HG02973 (cell line): ENCODE data around the gene NCOR2.

ENCODE experiments used
- ATAC-seq: cut with Tn5 transposase; IDR thresholded peaks from one replicate; pipeline ENCODE4 v1.9.1; 2021; ENCODE audit warnings: moderate library complexity; ENCODE audit not compliant: unreplicated experiment

NCOR2 gene

DNA sequence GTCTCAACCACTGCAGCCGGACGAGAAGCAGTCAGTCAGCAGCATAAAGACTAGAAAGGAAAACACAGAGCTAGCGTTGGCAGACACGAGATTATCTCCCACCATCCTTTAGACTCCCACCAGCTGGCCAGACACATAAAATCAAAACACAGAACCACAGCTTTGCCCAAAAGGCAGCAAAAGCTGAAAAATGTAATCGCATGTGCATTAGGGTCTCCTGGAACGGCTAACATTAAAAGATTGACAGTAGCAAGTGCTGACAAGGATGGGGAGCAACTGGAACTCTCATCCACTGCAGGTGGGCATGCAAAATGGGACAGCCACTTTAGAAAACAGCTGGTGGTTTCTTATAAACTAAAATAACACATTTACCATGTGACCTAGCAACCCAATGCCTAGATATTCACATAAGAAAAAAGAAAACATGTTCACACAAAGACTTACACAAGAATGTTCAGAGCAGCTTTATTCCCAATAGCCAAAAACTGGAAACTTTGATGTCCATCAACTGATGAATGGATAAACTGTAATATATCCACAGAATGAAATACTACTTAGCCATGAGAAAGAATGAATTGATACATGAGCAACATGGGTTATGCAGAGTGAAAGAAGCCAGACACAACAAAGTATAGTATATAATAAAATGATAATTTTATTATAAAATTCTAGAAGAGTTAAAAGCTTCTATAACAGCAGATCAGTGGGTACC is 37.7 kb downstream of the NCOR2 start:
- no peak for ATAC-seq

DNA sequence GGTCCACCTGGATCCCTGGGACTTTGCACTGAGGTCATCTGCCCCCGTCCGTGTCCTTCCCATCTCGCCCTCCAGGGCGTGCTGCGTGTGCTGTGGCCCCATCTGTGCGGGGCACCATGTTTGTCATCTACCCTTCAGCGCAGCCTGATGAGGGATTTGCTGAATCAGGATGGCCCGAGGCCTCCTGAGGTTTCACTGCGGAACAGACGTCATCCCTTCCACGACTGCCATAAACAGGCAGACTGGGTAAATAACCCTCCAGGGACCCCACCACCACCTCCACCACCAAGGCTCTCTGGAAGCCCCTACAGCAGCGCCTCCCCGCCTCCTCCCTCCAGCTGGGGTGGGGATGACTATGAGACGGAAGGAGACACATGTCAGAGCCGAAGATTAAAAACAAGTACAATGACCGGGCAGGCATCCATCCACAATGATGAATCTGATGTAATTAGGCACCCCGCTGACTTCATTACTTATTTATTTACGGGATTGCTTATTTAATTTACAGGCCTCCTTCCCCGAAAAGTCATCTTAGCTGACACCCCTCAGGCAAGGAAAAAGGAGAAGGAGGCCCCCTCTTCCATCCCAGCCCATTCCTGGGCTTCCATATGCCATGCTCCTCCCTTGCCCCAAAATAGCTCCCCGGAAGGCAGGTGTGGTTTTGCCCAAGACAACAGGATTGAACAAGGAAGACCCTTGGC is 39.4 kb downstream of the NCOR2 start:
- ATAC-seq = no peak

DNA sequence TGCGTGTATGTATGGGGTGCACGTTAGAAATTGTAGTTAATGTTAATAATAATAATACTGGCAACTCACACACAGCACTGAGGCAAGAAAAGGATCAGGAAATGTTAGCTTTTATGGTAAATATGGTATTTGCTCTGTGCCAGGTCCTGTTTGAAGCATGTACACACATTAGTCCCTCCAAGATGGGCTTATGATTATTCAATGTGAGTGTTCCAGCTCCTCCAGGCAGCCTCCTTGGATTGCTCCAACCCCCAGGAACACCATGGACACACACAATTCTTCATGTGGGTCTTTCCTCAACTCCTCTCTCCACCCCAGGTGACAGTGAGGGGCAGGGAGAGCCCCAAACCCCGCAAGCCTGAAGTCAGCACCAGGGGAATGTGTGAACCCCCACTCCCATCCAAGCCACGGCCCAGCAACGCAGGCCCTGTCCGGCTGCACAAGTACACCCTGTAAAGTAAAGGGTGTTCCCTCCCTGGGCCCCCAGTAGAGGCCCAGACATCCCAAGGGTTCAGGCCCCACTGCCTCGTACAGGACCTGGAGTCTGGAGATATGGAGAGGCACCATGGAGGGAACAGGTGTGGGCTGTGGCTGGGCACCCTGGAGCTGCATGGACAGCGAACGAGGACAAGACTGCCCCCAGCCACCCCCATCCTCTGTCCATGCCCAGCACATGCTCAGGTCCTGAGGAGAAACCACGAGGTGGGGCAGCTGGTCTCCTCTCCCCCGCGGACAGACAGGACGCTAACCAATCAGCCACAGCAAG is 41.3 kb downstream of the NCOR2 start:
- no peak for ATAC-seq

DNA sequence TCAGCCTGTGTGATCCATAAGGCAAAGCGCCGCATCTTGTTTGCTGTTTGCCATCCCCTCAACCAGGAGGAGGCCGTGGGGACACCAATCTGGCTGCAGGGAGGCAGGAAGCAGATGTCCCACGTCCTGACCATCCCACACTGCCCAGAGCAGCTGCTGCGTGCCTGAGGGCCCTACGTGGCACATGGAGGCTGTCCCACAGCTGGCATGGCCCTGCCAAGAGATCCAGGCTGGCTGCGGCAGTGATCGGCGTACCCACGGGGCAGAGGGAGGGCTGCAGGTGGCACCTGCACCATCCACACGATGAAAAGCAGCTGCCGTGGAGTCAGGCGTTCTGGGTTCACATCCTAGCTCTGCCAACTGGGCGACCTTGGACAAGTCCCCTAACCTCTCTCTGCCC is 42.0 kb downstream of the NCOR2 start:
- no peak for ATAC-seq

DNA sequence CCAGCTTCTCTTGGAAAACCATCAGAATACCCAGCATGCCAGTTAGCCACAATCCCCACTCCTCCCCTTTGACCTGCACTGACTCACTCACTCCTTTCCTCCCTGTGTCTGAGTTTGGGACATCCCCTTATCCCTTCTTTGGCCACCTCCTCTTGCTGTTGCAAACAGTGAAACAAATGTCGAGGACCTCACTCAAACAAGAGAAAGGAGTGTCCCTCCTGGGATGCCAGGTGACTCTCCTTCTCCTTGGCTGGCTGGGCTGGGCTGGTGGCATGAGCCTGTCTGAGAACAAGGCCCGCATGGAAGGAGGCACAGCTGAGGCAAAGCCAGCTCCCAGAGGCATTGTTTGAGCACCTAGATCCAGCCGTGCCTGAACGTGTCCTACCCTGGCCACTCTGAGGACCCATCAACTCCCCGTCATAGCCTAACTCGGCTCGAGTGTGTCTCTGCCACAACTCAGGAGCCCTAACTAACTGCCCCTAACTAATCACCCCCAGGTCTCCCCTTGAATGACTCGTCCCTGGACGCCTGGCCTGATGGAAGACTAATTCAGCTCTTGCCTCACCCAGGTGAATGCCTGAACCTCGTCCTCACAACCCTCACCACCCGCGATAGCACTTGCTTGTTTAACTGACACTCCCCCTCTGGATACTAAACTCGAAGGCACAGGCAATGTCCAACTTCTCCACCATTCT is 43.0 kb downstream of the NCOR2 start:
- no peak for ATAC-seq

DNA sequence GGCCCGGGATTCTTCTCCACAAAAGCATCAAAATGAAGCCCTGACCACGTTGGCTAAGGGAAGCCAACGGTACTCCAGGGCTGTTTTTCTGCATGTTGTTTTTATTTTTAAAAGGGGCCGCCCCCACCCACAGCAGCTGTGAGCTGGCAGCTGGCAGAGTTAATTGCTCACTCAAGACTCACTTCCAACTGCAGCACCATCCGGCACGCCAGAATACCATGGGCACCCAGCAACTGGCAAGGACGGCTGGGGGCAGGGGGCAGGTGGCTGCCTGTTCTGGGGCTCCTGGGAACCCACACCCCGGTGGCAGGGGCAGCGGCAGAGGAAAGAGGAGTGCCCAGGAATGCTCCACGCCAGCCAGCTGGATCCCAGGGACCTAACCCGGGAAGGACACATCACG is 44.3 kb downstream of the NCOR2 start:
- ATAC-seq = no peak

DNA sequence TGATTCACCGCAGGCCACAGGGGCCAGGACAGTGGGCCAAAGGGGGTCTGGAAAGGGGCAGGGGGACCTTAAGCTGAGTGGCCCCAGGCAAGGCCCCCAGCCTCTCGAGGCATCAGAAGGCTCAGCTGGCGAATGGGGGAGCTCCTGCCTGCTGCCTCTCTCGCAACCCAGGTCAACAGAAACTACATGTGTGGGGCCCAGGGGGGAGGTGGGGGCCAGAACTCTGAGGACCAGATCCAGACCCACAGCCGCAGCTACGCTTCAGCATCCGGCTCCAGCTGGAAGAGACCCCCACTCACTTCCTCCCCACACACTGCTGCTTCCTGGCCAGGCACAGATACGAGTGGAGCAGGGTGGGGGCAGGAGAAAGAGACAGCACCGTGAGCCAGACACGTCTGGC is 46.5 kb downstream of the NCOR2 start:
- no peak for ATAC-seq

DNA sequence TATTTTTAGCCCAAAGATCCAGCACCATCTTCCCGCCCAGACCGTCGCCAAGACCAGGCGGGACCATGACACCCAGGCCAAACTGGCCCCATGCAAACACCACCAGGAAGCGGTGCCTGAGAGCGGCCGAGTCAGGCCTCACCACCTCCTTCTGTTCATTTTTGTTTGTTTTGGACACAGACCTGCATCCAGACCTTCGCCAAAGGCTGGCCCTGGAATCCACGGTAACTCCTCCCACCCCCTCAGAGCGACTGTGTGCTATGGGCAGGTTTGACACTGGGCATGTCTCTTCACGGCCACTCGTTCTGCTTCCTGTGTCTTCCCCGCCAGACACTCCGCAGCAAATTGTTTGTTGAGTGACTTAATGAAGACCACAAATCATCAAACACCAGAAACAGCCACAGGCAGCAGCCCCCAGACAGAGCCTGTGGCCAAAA is 47.1 kb downstream of the NCOR2 start:
- no peak for ATAC-seq

DNA sequence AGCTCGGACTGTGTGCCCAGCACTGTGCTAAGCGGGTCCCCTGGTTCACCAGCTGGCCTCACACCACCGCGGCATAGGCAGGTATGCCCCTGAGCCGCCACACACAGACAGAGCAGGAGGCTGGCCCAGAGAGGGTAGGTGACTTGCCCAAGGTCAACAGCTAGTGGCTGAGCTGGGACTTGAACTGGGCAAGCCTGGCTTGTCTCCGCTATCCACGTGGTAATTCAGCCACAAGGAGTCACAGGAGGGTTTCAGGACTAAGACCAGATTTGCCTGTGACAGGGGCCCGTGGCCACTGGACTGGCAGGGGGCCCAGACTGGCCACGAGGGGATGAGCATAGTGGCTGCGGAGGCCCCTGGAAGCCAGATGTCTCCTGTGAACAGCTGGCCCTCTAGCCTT is 47.7 kb downstream of the NCOR2 start:
- no peak for ATAC-seq

DNA sequence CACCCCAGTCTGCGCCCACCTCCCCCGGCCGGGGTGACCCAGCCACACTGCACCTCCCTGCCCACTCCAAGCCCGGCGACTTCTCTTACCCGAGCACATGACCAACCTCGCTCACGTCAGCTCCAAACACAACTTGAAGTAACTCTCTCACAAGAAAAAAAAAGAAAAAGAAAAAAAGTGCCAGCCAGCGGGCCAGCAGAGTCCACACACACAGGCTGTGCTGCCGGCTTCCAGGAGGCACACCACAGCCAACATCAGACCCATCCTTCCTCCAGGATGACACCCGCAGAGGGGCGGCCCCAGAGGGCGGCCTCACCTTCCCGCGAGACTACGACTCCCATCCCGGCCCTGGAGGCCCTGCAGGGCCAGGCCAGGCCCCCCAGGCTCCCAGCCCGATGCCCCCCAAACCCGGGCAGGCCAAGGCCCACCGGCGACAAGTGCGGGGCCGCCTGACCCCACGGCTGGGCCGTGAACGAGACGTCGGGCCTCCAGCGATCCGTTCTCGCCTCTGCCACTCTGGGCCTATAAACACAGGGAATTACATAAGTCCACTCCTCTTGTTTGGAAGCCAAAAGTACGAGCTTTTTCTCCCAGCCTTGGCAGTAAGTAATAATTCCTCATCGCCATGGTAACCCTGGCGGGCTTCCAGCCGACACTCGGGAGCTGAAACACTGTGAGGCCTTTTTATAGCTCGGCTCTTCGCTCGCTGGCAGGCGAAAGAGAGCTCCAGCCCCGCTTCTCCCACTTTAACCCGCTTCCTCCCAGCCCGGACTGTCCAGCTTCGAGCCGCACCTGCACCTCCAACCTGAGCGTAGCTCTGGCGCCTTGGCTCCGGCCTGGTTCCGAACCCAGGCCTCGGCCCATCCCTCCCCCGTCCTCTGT is 49.1 kb downstream of the NCOR2 start:
- no peak for ATAC-seq
